ENCODE measurements around the gene PTPRR. TPM values are rescaled to one million over a fixed set of nuclear protein-coding genes. Genes with fewer than 3 reads are reported as not detected.

PTPRR gene
- total RNA-seq, 1 donor from 2014 or later: under 0.01 TPM

- peak; percentile 59 for DNase-seq (ENCODE audit: low read depth)
- Histone ChIP-seq H3K4me3 (ENCODE audit: low read depth, low read length) (no peak overlapping the region), H3K36me3 (ENCODE audit: control insufficient read depth, insufficient read depth, low read length) (no peaks in the 10 kb centered on the region), H3K27me3 (ENCODE audit: control insufficient read depth, insufficient read depth, low read length) (no peaks in the 10 kb centered on the region)
- FAIRE-seq: no peak
- TF ChIP-seq CTCF (IDR thresholded peaks at IDR 0.05; ENCODE audit: insufficient read depth, low read length, severe bottlenecking): no peak
These were observed 276.6 kb downstream of the PTPRR start for GRCh38 chr12:70643939-70644338.

- no peak for DNase-seq (ENCODE audit: low read depth)
- Histone ChIP-seq H3K27me3 (ENCODE audit: control insufficient read depth, insufficient read depth, low read length) (no peaks in the 10 kb centered on the region), H3K36me3 (ENCODE audit: control insufficient read depth, insufficient read depth, low read length) (no peaks in the 10 kb centered on the region), H3K4me3 (ENCODE audit: low read depth, low read length) (no peak overlapping the region)
- no peak for TF ChIP-seq CTCF (IDR thresholded peaks at IDR 0.05; ENCODE audit: insufficient read depth, low read length, severe bottlenecking)
- no peak for FAIRE-seq
These were observed 278.8 kb downstream of the PTPRR start for GRCh38 chr12:70641691-70642090.

GRCh38 chr12:70640901-70641300 lies 279.6 kb downstream of the PTPRR start:
- Histone ChIP-seq H3K36me3 (ENCODE audit: control insufficient read depth, insufficient read depth, low read length) (no peaks in the 10 kb centered on the region), H3K4me3 (ENCODE audit: low read depth, low read length) (no peak overlapping the region), H3K27me3 (ENCODE audit: control insufficient read depth, insufficient read depth, low read length) (no peaks in the 10 kb centered on the region)
- no peak for FAIRE-seq
- no peak for DNase-seq (ENCODE audit: low read depth)
- TF ChIP-seq CTCF (IDR thresholded peaks at IDR 0.05; ENCODE audit: insufficient read depth, low read length, severe bottlenecking): no peak

GRCh38 chr12:70639535-70639934 lies 281.0 kb downstream of the PTPRR start:
- FAIRE-seq (no peak), DNase-seq (ENCODE audit: low read depth) (no peak)
- Histone ChIP-seq H3K4me3 (ENCODE audit: low read depth, low read length) (no peak overlapping the region), H3K36me3 (ENCODE audit: control insufficient read depth, insufficient read depth, low read length) (no peaks in the 10 kb centered on the region), H3K27me3 (ENCODE audit: control insufficient read depth, insufficient read depth, low read length) (no peaks in the 10 kb centered on the region)
- no peak for TF ChIP-seq CTCF (IDR thresholded peaks at IDR 0.05; ENCODE audit: insufficient read depth, low read length, severe bottlenecking)

GRCh38 chr12:70638639-70639360 lies 281.7 kb downstream of the PTPRR start:
- FAIRE-seq: no peak
- no peak for TF ChIP-seq CTCF (IDR thresholded peaks at IDR 0.05; ENCODE audit: insufficient read depth, low read length, severe bottlenecking)
- H3K27me3 ChIP-seq (ENCODE audit: control insufficient read depth, insufficient read depth, low read length): no peaks in the 10 kb centered on the region
- no peak overlapping the region for H3K4me3 ChIP-seq (ENCODE audit: low read depth, low read length)
- no peaks in the 10 kb centered on the region for H3K36me3 ChIP-seq (ENCODE audit: control insufficient read depth, insufficient read depth, low read length)
- peak; percentile 58 for DNase-seq (ENCODE audit: low read depth)
